Measurements from ENCODE around the gene NSG1.
"Not testable (repeated sequence)": the region's sequence is repeated elsewhere in the genome, so short reads cannot be mapped to it uniquely, and the experiment has no call there.

- TF ChIP-seq, protein P1, sequence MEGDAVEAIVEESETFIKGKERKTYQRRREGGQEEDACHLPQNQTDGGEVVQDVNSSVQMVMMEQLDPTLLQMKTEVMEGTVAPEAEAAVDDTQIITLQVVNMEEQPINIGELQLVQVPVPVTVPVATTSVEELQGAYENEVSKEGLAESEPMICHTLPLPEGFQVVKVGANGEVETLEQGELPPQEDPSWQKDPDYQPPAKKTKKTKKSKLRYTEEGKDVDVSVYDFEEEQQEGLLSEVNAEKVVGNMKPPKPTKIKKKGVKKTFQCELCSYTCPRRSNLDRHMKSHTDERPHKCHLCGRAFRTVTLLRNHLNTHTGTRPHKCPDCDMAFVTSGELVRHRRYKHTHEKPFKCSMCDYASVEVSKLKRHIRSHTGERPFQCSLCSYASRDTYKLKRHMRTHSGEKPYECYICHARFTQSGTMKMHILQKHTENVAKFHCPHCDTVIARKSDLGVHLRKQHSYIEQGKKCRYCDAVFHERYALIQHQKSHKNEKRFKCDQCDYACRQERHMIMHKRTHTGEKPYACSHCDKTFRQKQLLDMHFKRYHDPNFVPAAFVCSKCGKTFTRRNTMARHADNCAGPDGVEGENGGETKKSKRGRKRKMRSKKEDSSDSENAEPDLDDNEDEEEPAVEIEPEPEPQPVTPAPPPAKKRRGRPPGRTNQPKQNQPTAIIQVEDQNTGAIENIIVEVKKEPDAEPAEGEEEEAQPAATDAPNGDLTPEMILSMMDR (conservative IDR thresholded peaks at IDR 0.05): not testable (repeated sequence)
- TF ChIP-seq ZFX (IDR thresholded peaks at IDR 0.05): not testable (repeated sequence)
Measured at GRCh38 chr4:4465238-4465637, 78.3 kb downstream of the NSG1 start.

Data from C4-2B (cell line).